ENCODE results near the gene RORC.
"Not testable (repeated sequence)": the region's sequence is repeated elsewhere in the genome, so short reads cannot be mapped to it uniquely, and the experiment has no call there.

The RORC gene

GRCh38 chr1:151787689-151788088 lies 43.9 kb downstream of the RORC start:
- no peak overlapping the region for H3K4me3 ChIP-seq (ENCODE audit: extremely low read depth, insufficient read depth, low read length, poor library complexity, severe bottlenecking)
- no peaks in the 10 kb centered on the region for H3K4me1 ChIP-seq (ENCODE audit: control insufficient read depth, insufficient read depth, low read length, poor library complexity, severe bottlenecking)
- no peak overlapping the region for H3K27ac ChIP-seq (ENCODE audit: low read depth, low read length, severe bottlenecking)
- H3K36me3 ChIP-seq (ENCODE audit: control insufficient read depth, insufficient read depth, low read length) = no peaks in the 10 kb centered on the region
- WGBS, 2 experiments (ENCODE audit: insufficient coverage in 2 of 2) = 80 to 93% methylated on average over 1 to 2 of the region's 3 CpGs
- no peaks in the 10 kb centered on the region for H3K9me3 ChIP-seq (ENCODE audit: control insufficient read depth, low read length)

GRCh38 chr1:151783796-151784195 lies 47.8 kb downstream of the RORC start:
- no peak overlapping the region for H3K27ac ChIP-seq (ENCODE audit: low read depth, low read length, severe bottlenecking)
- WGBS, 2 experiments (ENCODE audit: insufficient coverage in 2 of 2) = 76 to 80% methylated on average over 2 of the region's 2 CpGs
- peaks cover 10% of the 10 kb centered on the region for H3K36me3 ChIP-seq (ENCODE audit: control insufficient read depth, insufficient read depth, low read length)
- no peaks in the 10 kb centered on the region for H3K4me1 ChIP-seq (ENCODE audit: control insufficient read depth, insufficient read depth, low read length, poor library complexity, severe bottlenecking)
- no peaks in the 10 kb centered on the region for H3K9me3 ChIP-seq (ENCODE audit: control insufficient read depth, low read length)
- no peak overlapping the region for H3K4me3 ChIP-seq (ENCODE audit: extremely low read depth, insufficient read depth, low read length, poor library complexity, severe bottlenecking)

- 90 to 91% methylated on average over 2 to 3 of the region's 3 CpGs for WGBS, 2 experiments (ENCODE audit: insufficient coverage in 2 of 2)
- peaks cover 16% of the 10 kb centered on the region for H3K36me3 ChIP-seq (ENCODE audit: control insufficient read depth, insufficient read depth, low read length)
- no peak overlapping the region for H3K27ac ChIP-seq (ENCODE audit: low read depth, low read length, severe bottlenecking)
- no peak overlapping the region for H3K4me3 ChIP-seq (ENCODE audit: extremely low read depth, insufficient read depth, low read length, poor library complexity, severe bottlenecking)
- H3K9me3 ChIP-seq (ENCODE audit: control insufficient read depth, low read length) = no peaks in the 10 kb centered on the region
- no peaks in the 10 kb centered on the region for H3K4me1 ChIP-seq (ENCODE audit: control insufficient read depth, insufficient read depth, low read length, poor library complexity, severe bottlenecking)
Observed at GRCh38 chr1:151782741-151783140, 48.9 kb downstream of the RORC start.

GRCh38 chr1:151782026-151782425 lies 49.6 kb downstream of the RORC start:
- H3K27ac ChIP-seq (ENCODE audit: low read depth, low read length, severe bottlenecking); H3K4me1 ChIP-seq (ENCODE audit: control insufficient read depth, insufficient read depth, low read length, poor library complexity, severe bottlenecking); H3K4me3 ChIP-seq (ENCODE audit: extremely low read depth, insufficient read depth, low read length, poor library complexity, severe bottlenecking); H3K9me3 ChIP-seq (ENCODE audit: control insufficient read depth, low read length): not testable (repeated sequence)
- H3K36me3 ChIP-seq (ENCODE audit: control insufficient read depth, insufficient read depth, low read length) = peaks cover 18% of the 10 kb centered on the region
- 94 to 95% methylated on average over 4 to 5 of the region's 5 CpGs for WGBS, 2 experiments (ENCODE audit: insufficient coverage in 2 of 2)

DNA sequence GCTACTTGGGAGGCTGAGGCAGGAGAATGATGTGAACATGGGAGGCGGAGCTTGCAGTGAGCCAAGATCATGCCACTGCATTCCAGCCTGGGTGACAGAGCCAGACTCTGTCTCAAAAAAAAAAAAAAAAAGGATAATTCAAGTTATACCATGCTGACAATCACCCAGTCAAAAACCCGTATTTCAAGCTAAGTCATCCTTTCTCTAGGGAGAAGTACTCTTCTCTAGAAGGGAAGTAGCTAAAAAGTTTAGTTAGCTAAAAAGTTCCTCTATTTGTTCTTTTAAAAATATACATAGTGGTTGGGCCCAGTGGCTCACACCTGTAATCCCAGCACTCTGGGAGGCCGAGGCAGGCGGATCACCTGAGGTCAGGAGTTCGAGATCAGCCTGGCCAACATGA lies 50.9 kb downstream of the RORC start:
- H3K9me3 ChIP-seq (ENCODE audit: control insufficient read depth, low read length); H3K27ac ChIP-seq (ENCODE audit: low read depth, low read length, severe bottlenecking); H3K4me3 ChIP-seq (ENCODE audit: extremely low read depth, insufficient read depth, low read length, poor library complexity, severe bottlenecking); H3K4me1 ChIP-seq (ENCODE audit: control insufficient read depth, insufficient read depth, low read length, poor library complexity, severe bottlenecking): not testable (repeated sequence)
- 88 to 100% methylated on average over 3 to 4 of the region's 5 CpGs for WGBS, 2 experiments (ENCODE audit: insufficient coverage in 2 of 2)
- peaks cover 23% of the 10 kb centered on the region for H3K36me3 ChIP-seq (ENCODE audit: control insufficient read depth, insufficient read depth, low read length)

GRCh38 chr1:151779852-151780251 lies 51.8 kb downstream of the RORC start:
- peaks cover 32% of the 10 kb centered on the region for H3K36me3 ChIP-seq (ENCODE audit: control insufficient read depth, insufficient read depth, low read length)
- H3K4me3 ChIP-seq (ENCODE audit: extremely low read depth, insufficient read depth, low read length, poor library complexity, severe bottlenecking) = no peak overlapping the region
- H3K27ac ChIP-seq (ENCODE audit: low read depth, low read length, severe bottlenecking) = no peak overlapping the region
- H3K4me1 ChIP-seq (ENCODE audit: control insufficient read depth, insufficient read depth, low read length, poor library complexity, severe bottlenecking) = no peaks in the 10 kb centered on the region
- H3K9me3 ChIP-seq (ENCODE audit: control insufficient read depth, low read length) = no peaks in the 10 kb centered on the region
- 82 to 89% methylated on average over 3 to 4 of the region's 4 CpGs for WGBS, 2 experiments (ENCODE audit: insufficient coverage in 2 of 2)

GRCh38 chr1:151777317-151777716 lies 54.3 kb downstream of the RORC start:
- WGBS, 2 experiments (ENCODE audit: insufficient coverage in 2 of 2) = 60 to 79% methylated on average over 1 to 3 of the region's 4 CpGs
- no peak overlapping the region for H3K4me3 ChIP-seq (ENCODE audit: extremely low read depth, insufficient read depth, low read length, poor library complexity, severe bottlenecking)
- no peak overlapping the region for H3K27ac ChIP-seq (ENCODE audit: low read depth, low read length, severe bottlenecking)
- peaks cover 38% of the 10 kb centered on the region for H3K36me3 ChIP-seq (ENCODE audit: control insufficient read depth, insufficient read depth, low read length)
- H3K4me1 ChIP-seq (ENCODE audit: control insufficient read depth, insufficient read depth, low read length, poor library complexity, severe bottlenecking) = no peaks in the 10 kb centered on the region
- H3K9me3 ChIP-seq (ENCODE audit: control insufficient read depth, low read length) = no peaks in the 10 kb centered on the region

DNA sequence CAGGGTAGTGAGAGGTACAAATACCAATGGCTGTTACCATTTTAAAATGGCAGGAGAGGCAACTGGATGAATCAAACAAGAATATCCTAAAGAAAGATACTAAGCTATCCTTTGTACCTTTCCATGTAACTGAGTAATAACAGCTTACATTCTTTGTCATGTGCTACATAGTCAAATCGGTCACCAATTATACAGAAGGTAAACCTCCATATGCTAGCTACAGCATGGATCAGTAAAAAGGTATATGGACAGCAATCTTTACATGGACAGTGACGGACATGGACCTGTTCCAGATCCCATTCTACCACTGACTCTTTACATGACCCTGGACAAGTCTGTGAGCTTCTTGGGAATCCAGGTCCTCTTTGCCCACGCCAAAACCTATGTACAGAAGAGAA lies 54.9 kb downstream of the RORC start:
- Histone ChIP-seq H3K36me3 (ENCODE audit: control insufficient read depth, insufficient read depth, low read length) (peaks cover 38% of the 10 kb centered on the region), H3K4me3 (ENCODE audit: extremely low read depth, insufficient read depth, low read length, poor library complexity, severe bottlenecking) (no peak overlapping the region), H3K27ac (ENCODE audit: low read depth, low read length, severe bottlenecking) (no peak overlapping the region), H3K9me3 (ENCODE audit: control insufficient read depth, low read length) (no peaks in the 10 kb centered on the region), H3K4me1 (ENCODE audit: control insufficient read depth, insufficient read depth, low read length, poor library complexity, severe bottlenecking) (no peaks in the 10 kb centered on the region)
- 85 to 100% methylated on average over 1 to 2 of the region's 3 CpGs for WGBS, 2 experiments (ENCODE audit: insufficient coverage in 2 of 2)

GRCh38 chr1:151775894-151776664 lies 55.5 kb downstream of the RORC start:
- Histone ChIP-seq H3K9me3 (ENCODE audit: control insufficient read depth, low read length) (no peaks in the 10 kb centered on the region), H3K27ac (ENCODE audit: low read depth, low read length, severe bottlenecking) (no peak overlapping the region), H3K4me1 (ENCODE audit: control insufficient read depth, insufficient read depth, low read length, poor library complexity, severe bottlenecking) (no peaks in the 10 kb centered on the region), H3K36me3 (ENCODE audit: control insufficient read depth, insufficient read depth, low read length) (peaks cover 33% of the 10 kb centered on the region), H3K4me3 (ENCODE audit: extremely low read depth, insufficient read depth, low read length, poor library complexity, severe bottlenecking) (no peak overlapping the region)
- 97% methylated on average over 5 to 6 of the region's 7 CpGs for WGBS, 2 experiments (ENCODE audit: insufficient coverage in 2 of 2)

DNA sequence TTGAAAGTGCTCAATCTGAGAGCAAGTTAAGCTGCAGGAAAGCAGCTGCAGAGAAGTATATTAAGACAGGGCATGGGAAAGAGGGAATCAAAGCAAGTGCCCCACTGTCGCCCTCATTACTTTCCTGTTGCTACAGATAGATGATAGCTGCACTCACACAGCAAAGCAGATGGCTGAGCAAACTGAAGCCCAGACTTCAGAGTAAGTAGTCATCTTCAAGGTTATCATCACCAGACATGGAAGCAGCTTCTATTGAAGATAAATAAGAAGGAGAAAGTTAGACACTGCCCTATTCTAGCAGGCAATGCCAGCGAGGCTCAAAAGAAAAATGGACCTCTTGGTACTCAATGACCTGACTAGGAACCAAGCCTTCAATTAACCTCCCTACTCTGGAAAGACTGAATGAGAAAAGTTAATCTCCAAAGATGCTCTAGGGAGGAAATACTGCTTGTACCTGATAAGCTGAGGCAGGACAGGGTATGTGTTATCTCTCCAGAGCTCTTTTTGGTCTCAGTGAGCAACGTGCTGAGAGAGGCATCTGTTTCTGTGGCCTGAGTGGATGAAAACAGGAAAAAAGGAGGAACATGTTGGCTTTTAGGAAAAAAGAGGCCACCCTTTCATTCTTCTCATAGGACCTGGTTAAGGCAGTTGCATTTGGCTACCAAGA lies 57.2 kb downstream of the RORC start:
- no peak overlapping the region for H3K27ac ChIP-seq (ENCODE audit: low read depth, low read length, severe bottlenecking)
- H3K4me1 ChIP-seq (ENCODE audit: control insufficient read depth, insufficient read depth, low read length, poor library complexity, severe bottlenecking) = no peaks in the 10 kb centered on the region
- WGBS, 2 experiments (ENCODE audit: insufficient coverage in 2 of 2) = 60 to 89% methylated on average over 1 to 2 of the region's 3 CpGs
- H3K9me3 ChIP-seq (ENCODE audit: control insufficient read depth, low read length) = peaks cover 3% of the 10 kb centered on the region
- H3K4me3 ChIP-seq (ENCODE audit: extremely low read depth, insufficient read depth, low read length, poor library complexity, severe bottlenecking) = no peak overlapping the region
- peaks cover 31% of the 10 kb centered on the region for H3K36me3 ChIP-seq (ENCODE audit: control insufficient read depth, insufficient read depth, low read length)

DNA sequence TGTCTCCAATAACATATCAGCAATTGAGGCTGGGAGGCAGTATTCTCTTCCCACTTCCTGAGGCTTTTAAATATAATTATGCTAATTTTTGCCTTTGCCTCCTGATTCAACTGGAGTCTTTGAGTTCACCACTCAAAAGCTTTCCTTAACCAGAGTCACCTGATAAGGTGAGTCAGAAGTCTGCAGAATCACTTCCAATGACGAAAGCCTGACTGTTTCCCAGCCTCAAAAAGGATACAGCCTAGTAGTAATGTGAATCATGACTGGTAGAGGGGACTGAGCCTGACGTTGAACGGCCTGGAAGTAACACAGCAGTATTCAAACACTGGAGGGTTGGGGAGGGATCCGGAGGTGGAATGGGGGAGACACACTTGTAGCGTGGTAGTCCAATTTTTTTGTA lies 57.9 kb downstream of the RORC start:
- peaks cover 3% of the 10 kb centered on the region for H3K9me3 ChIP-seq (ENCODE audit: control insufficient read depth, low read length)
- no peaks in the 10 kb centered on the region for H3K4me1 ChIP-seq (ENCODE audit: control insufficient read depth, insufficient read depth, low read length, poor library complexity, severe bottlenecking)
- H3K4me3 ChIP-seq (ENCODE audit: extremely low read depth, insufficient read depth, low read length, poor library complexity, severe bottlenecking) = no peak overlapping the region
- no peak overlapping the region for H3K27ac ChIP-seq (ENCODE audit: low read depth, low read length, severe bottlenecking)
- peaks cover 30% of the 10 kb centered on the region for H3K36me3 ChIP-seq (ENCODE audit: control insufficient read depth, insufficient read depth, low read length)
- 84 to 89% methylated on average over 3 of the region's 5 CpGs for WGBS, 2 experiments (ENCODE audit: insufficient coverage in 2 of 2)
